Fibroblast of pulmonary artery (primary cell): Measurements from ENCODE around the gene CEP44.
"Not testable (repeated sequence)": the region's sequence is repeated elsewhere in the genome, so short reads cannot be mapped to it uniquely, and the experiment has no call there.

Experiments
- DNase-seq: peaks from one replicate; pipeline ENCODE4 v3.0.0-alpha.2; 2010; ENCODE audit warnings: low read depth
- H3K4me3 ChIP-seq: replicated peaks from 2 replicates; pipeline ENCODE4 v1.5.1; 2011; ENCODE audit warnings: low read depth, mild to moderate bottlenecking, control low read depth, low read length, moderate library complexity
- TF ChIP-seq, protein P1 (sequence below): IDR thresholded peaks from 2 replicates; pipeline ENCODE4 v1.5.1; 2011; ENCODE audit warnings: mild to moderate bottlenecking, control low read depth, low read length, inconsistent platforms; ENCODE audit errors: missing control alignments

Gene CEP44

GRCh38 chr4:174284487-174284886, 776 bp downstream of the CEP44 start:
- TF ChIP-seq, protein P1, sequence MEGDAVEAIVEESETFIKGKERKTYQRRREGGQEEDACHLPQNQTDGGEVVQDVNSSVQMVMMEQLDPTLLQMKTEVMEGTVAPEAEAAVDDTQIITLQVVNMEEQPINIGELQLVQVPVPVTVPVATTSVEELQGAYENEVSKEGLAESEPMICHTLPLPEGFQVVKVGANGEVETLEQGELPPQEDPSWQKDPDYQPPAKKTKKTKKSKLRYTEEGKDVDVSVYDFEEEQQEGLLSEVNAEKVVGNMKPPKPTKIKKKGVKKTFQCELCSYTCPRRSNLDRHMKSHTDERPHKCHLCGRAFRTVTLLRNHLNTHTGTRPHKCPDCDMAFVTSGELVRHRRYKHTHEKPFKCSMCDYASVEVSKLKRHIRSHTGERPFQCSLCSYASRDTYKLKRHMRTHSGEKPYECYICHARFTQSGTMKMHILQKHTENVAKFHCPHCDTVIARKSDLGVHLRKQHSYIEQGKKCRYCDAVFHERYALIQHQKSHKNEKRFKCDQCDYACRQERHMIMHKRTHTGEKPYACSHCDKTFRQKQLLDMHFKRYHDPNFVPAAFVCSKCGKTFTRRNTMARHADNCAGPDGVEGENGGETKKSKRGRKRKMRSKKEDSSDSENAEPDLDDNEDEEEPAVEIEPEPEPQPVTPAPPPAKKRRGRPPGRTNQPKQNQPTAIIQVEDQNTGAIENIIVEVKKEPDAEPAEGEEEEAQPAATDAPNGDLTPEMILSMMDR, result no peak
- peak overlapping the region; percentile 90 for H3K4me3 ChIP-seq
- no peak for DNase-seq

- TF ChIP-seq, protein P1, result no peak
- DNase-seq, result no peak
- no peak overlapping the region for H3K4me3 ChIP-seq
Observed at GRCh38 chr4:174286870-174287269, 3.2 kb downstream of the CEP44 start.

- H3K4me3 ChIP-seq, result no peak overlapping the region
- TF ChIP-seq, protein P1, result no peak
- no peak for DNase-seq
Observed at GRCh38 chr4:174292473-174292872, 8.8 kb downstream of the CEP44 start.

GRCh38 chr4:174294641-174295040, 10.9 kb downstream of the CEP44 start:
- not testable (repeated sequence) for DNase-seq

DNA sequence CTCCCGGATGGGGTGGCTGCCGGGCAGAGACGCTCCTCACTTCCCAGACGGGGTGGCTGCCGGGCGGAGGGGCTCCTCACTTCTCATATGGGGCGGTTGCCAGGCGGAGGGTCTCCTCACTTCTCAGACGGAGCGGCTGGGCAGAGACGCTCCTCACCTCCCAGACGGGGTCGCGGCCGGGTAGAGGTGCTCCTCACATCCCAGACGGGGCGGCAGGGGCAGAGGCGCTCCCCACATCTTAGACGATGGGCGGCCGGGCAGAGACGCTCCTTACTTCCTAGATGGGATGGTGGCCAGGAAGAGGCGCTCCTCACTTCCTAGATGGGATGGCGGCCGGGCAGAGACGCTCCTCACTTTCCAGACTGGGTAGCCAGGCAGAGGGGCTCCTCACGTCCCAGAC, 11.4 kb downstream of the CEP44 start:
- DNase-seq, H3K4me3 ChIP-seq: not testable (repeated sequence)

More at GRCh38 chr4:174294641-174295040, 10.9 kb downstream of the CEP44 start:
- not testable (repeated sequence) for H3K4me3 ChIP-seq

DNA sequence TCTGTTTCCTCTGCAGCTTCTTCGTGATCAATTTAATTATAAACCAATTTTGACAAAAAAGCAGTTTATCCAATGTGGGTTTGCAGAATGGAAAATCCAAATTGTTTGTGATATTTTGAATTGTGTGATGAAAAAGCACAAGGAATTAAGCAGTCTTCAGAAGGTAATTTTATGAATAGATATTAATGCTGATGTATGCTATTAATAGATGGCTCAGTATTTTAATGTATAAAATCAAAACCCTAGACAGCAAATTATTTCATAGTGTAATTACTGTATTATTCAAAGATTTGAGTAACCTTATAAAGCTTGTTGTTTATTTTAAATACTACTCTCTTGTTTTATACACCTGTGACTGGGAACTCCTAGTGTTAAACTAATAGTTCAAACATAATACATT, 20.0 kb downstream of the CEP44 start:
- TF ChIP-seq, protein P1, result no peak
- no peak for DNase-seq
- no peak overlapping the region for H3K4me3 ChIP-seq

DNA sequence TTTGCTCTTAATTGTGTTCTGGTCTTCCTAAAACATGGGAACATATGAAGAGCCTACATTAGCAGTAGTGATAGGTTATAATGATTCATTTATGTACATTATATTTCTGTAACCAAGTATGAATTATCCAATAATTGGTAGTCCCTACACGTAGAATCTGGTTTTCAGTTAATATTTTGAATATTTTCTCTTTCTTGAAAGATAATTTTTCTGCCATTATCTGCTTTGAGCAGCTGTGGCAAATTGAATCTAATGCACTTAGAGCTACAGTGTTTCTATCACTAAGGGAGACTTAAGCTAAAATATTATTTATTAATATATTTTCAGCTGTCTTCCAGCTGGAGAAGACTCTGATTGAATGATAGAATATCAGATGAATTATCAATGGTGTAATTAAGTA, 21.0 kb downstream of the CEP44 start:
- DNase-seq, result no peak
- TF ChIP-seq, protein P1, result no peak
- no peak overlapping the region for H3K4me3 ChIP-seq

DNA sequence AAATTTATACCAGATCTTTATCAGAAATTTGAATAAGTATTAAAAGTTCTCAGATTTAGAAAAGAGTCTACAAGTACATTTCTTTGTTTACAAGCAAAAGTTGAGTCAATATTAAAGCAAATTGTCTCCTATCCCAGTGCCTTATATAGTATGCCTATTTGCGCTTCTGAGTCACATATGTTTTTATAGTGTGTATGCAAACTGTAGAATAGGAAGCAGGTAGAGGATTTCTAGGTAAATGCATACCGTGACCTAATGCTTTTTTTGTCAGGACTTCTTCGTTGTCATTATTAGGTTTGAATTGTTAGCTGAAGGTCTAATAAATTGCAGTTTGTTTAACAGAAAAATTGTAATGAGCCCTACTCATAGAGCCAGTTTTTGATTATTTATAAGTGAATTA, 22.2 kb downstream of the CEP44 start:
- TF ChIP-seq, protein P1, result no peak
- no peak for DNase-seq
- H3K4me3 ChIP-seq, result no peak overlapping the region
